ENCODE data around the gene YJU2. TPM values are rescaled to one million over a fixed set of nuclear protein-coding genes. Genes with fewer than 3 reads are reported as not detected.

The YJU2 gene
- total RNA-seq, 1 experiment from 2014 or later: 26.9 TPM

- BruUV-seq (replicated peaks): no TSS peak
Observed at GRCh38 chr19:4266253-4267000, 19.5 kb downstream of the YJU2 start.

More at GRCh38 chr19:4266253-4267000, 19.5 kb downstream of the YJU2 start:
- Histone ChIP-seq H3K4me2 (ENCODE audit: low read length) (no peak overlapping the region), H3K27me3 (ENCODE audit: insufficient read depth, low read length) (no peaks in the 10 kb centered on the region), H3K9me2 (ENCODE audit: insufficient read depth) (no peaks in the 10 kb centered on the region), H4K20me1 (ENCODE audit: insufficient read depth) (no peaks in the 10 kb centered on the region), H3K36me3 (ENCODE audit: control insufficient read depth in 1 of 2, insufficient read depth in 2 of 2, low read length in 2 of 2) (peaks cover 2 to 18% of the 10 kb centered on the region in 2 experiments; a peak in 3 of 4 replicates), H2AFZ (ENCODE audit: low read depth, low read length, poor library complexity, severe bottlenecking) (no peak overlapping the region), H3K9me3 (ENCODE audit: control insufficient read depth in 1 of 2, insufficient read depth in 1 of 2, low read depth in 1 of 2, low read length in 2 of 2) (no peaks in the 10 kb centered on the region), H3K4me3 (replicated peaks in 1 of 2; ENCODE audit: low read depth in 1 of 2, low read length in 2 of 2) (no peak overlapping the region), H3K79me2 (ENCODE audit: insufficient read depth, low read length) (no peaks in the 10 kb centered on the region), H3K9ac (ENCODE audit: low read length) (no peak overlapping the region), H3K27ac (ENCODE audit: low read depth, low read length) (no peak overlapping the region), H3K4me1 (ENCODE audit: control insufficient read depth in 1 of 2, insufficient read depth in 2 of 2, low read length in 2 of 2) (peaks cover 0 to 7% of the 10 kb centered on the region in 2 experiments; a peak in 1 of 4 replicates)
- TF ChIP-seq JUND (IDR thresholded peaks at IDR 0.05) (no peak), REST (IDR thresholded peaks at IDR 0.05; ENCODE audit: low read depth) (no peak), EZH2 (IDR thresholded peaks at IDR 0.05) (no peak), RAD21 (IDR thresholded peaks at IDR 0.05; ENCODE audit: low read depth) (no peak)
- CTCF ChIA-PET: interaction anchor here (0.5 to 2.9 kb wide), 37 partner anchors 7 to 525 kb away, joined by 3 to 52 read pairs (median 5); partner anchors contain the start of genes CHAF1A, MPND, PLIN5 and SH3GL1
- POLR2A ChIA-PET: interaction anchor here (0.6 to 1.6 kb wide), 2 partner anchors 10 to 77 kb away, joined by 3 to 10 read pairs; partner anchors contain the start of gene MPND
- RAD21 ChIA-PET (ENCODE audit: low non-redundant PET in 1 of 2, low total read pairs in 2 of 2, uncharacterized antibody in 2 of 2, unreplicated experiment in 2 of 2): interaction anchor here (0.6 to 2.2 kb wide), 9 partner anchors 19 to 259 kb away, joined by 3 to 17 read pairs (median 4); partner anchors contain the start of genes MPND (in 1 of the 2) and YJU2 (in 1 of the 2)
- no peak for DNase-seq (ENCODE audit: low read depth, low spot score)
- peak; percentile 3; the same call in 1 of the 2 replicates for ATAC-seq
- intact Hi-C loops (cut with micrococcal nuclease): loop anchor here (10.0 kb wide), 1 partner anchor 258 kb away; no protein-coding TSS in a partner anchor
